HEK293 (cell line): Measurements from ENCODE around the gene ZBTB38.

Experiments used
- CTCF ChIA-PET: fragments of 350-600 bp; formaldehyde crosslinking; extraction: SDS; loops from one replicate; lab custom pipeline; 2021; ENCODE audit warnings: antibody characterized with exemption; lab: Yijun Ruan, JAX
- POLR2A ChIA-PET: fragments of 300-600 bp; formaldehyde crosslinking; extraction: SDS; loops from one replicate; lab custom pipeline; 2020; ENCODE audit warnings: antibody characterized with exemption, inconsistent platforms; lab: Yijun Ruan, JAX
- H3K27ac ChIP-seq: fragments of 200-500 bp; sonication (Bioruptor generic); 2 replicates; pipeline ENCODE4 v1.5.1; 2014; ENCODE audit warnings: low read depth, low read length, control low read depth, inconsistent platforms; ENCODE audit errors: extremely low read depth
- H3K36me3 ChIP-seq, 2 experiments: fragments of 200-500 bp in 1 of 2; sonication (Bioruptor generic) in 1 of 2; 1 replicate in 1 of 2; 2 replicates in 1 of 2; pipeline ENCODE4 v1.5.1; 2014 to 2017; ENCODE audit warnings: inconsistent platforms in 2 of 2, low read length in 2 of 2; ENCODE audit not compliant: control insufficient read depth in 2 of 2, insufficient read depth in 1 of 2
- H3K4me1 ChIP-seq: fragments of 200-500 bp; sonication (Bioruptor generic); 2 replicates; pipeline ENCODE4 v1.5.1; 2014; ENCODE audit warnings: mild to moderate bottlenecking, low read length, inconsistent platforms; ENCODE audit not compliant: control insufficient read depth, insufficient read depth
- H3K4me3 ChIP-seq: 2 replicates; pipeline ENCODE4 v1.5.1; 2011; ENCODE audit warnings: low read depth, mild to moderate bottlenecking, control low read depth, low read length, moderate library complexity
- H3K9me3 ChIP-seq: fragments of 200-500 bp; sonication (Bioruptor generic); 2 replicates; pipeline ENCODE4 v1.5.1; 2014; ENCODE audit warnings: low read depth, low read length, inconsistent platforms; ENCODE audit not compliant: control insufficient read depth, insufficient read depth
- BCL11A ChIP-seq: fragments of 450-650 bp; formaldehyde crosslinking; IDR thresholded peaks from 2 replicates; pipeline ENCODE4 v1.5.1; 2016; ENCODE audit warnings: low read depth, missing biosample characterization, missing genetic modification characterization
- BCL6B ChIP-seq: fragments of 450-650 bp; formaldehyde crosslinking; IDR thresholded peaks from 2 replicates; pipeline ENCODE4 v1.5.1; 2017; ENCODE audit warnings: missing biosample characterization, missing genetic modification characterization
- FEZF1 ChIP-seq: fragments of 450-650 bp; formaldehyde crosslinking; IDR thresholded peaks from 2 replicates; pipeline ENCODE4 v1.5.1; 2016; ENCODE audit warnings: missing biosample characterization, missing genetic modification characterization
- KLF10 ChIP-seq: fragments of 450-650 bp; IDR thresholded peaks from 2 replicates; pipeline ENCODE4 v1.5.1; 2018; ENCODE audit warnings: missing biosample characterization, mild to moderate bottlenecking, missing genetic modification characterization
- OVOL3 ChIP-seq: fragments of 450-650 bp; formaldehyde crosslinking; IDR thresholded peaks from 2 replicates; pipeline ENCODE4 v1.5.1; 2016; ENCODE audit warnings: missing biosample characterization, missing genetic modification characterization
- PRDM4 ChIP-seq: fragments of 450-650 bp; formaldehyde crosslinking; IDR thresholded peaks from 2 replicates; pipeline ENCODE4 v1.5.1; 2017; ENCODE audit warnings: missing biosample characterization, missing genetic modification characterization
- SCRT1 ChIP-seq: fragments of 450-650 bp; formaldehyde crosslinking; IDR thresholded peaks from 2 replicates; pipeline ENCODE4 v1.5.1; 2016; ENCODE audit warnings: missing biosample characterization, missing genetic modification characterization, borderline replicate concordance
- SP7 ChIP-seq: fragments of 450-650 bp; formaldehyde crosslinking; IDR thresholded peaks from 2 replicates; pipeline ENCODE4 v1.5.1; 2016; ENCODE audit warnings: missing biosample characterization, missing genetic modification characterization
- TCF7L2 ChIP-seq: IDR thresholded peaks from 2 replicates; pipeline ENCODE4 v1.6.1; 2011; ENCODE audit warnings: low read depth, mild to moderate bottlenecking, inconsistent platforms, low read length, moderate library complexity, borderline replicate concordance
- ZBTB44 ChIP-seq: fragments of 450-650 bp; IDR thresholded peaks from 2 replicates; pipeline ENCODE4 v1.5.1; 2018; ENCODE audit warnings: missing biosample characterization, mild to moderate bottlenecking, missing genetic modification characterization
- ZBTB49 ChIP-seq: fragments of 450-650 bp; formaldehyde crosslinking; IDR thresholded peaks from 2 replicates; pipeline ENCODE4 v1.5.1; 2016; ENCODE audit warnings: missing biosample characterization, missing genetic modification characterization, low read depth
- ZNF202 ChIP-seq: fragments of 450-650 bp; formaldehyde crosslinking; IDR thresholded peaks from 2 replicates; pipeline ENCODE4 v1.5.1; 2016; ENCODE audit warnings: missing biosample characterization, missing genetic modification characterization, borderline replicate concordance
- ZNF23 ChIP-seq: fragments of 450-650 bp; formaldehyde crosslinking; IDR thresholded peaks from 2 replicates; pipeline ENCODE4 v1.5.1; 2016; ENCODE audit warnings: missing biosample characterization, missing genetic modification characterization, borderline replicate concordance
- ZNF394 ChIP-seq: fragments of 450-650 bp; formaldehyde crosslinking; IDR thresholded peaks from 2 replicates; pipeline ENCODE4 v1.5.1; 2016; ENCODE audit warnings: missing biosample characterization, missing genetic modification characterization, mild to moderate bottlenecking, moderate library complexity, borderline replicate concordance
- ZNF555 ChIP-seq: fragments of 450-650 bp; formaldehyde crosslinking; conservative IDR thresholded peaks from 2 replicates; pipeline ENCODE4 v1.5.1; 2017; ENCODE audit warnings: missing biosample characterization, mild to moderate bottlenecking, missing genetic modification characterization, inconsistent platforms
- ZNF585B ChIP-seq: fragments of 450-650 bp; formaldehyde crosslinking; IDR thresholded peaks from 2 replicates; pipeline ENCODE4 v1.5.1; 2016; ENCODE audit warnings: missing biosample characterization, missing genetic modification characterization
- ZNF624 ChIP-seq: fragments of 450-650 bp; formaldehyde crosslinking; IDR thresholded peaks from 2 replicates; pipeline ENCODE4 v1.5.1; 2017; ENCODE audit warnings: missing biosample characterization, missing genetic modification characterization
- ZNF626 ChIP-seq: fragments of 450-650 bp; sonication (Bioruptor Pico); formaldehyde crosslinking; IDR thresholded peaks from 2 replicates; pipeline ENCODE4 v1.5.1; 2018; ENCODE audit warnings: missing biosample characterization, missing genetic modification characterization, inconsistent platforms
- ZNF629 ChIP-seq: fragments of 450-650 bp; formaldehyde crosslinking; IDR thresholded peaks from 2 replicates; pipeline ENCODE4 v1.5.1; 2017; ENCODE audit warnings: missing biosample characterization, missing genetic modification characterization
- ZNF785 ChIP-seq: fragments of 450-650 bp; formaldehyde crosslinking; IDR thresholded peaks from 2 replicates; pipeline ENCODE4 v1.5.1; 2016; ENCODE audit warnings: missing biosample characterization, missing genetic modification characterization

The ZBTB38 gene

GRCh38 chr3:141388395-141388794, 20.1 kb downstream of the ZBTB38 start:
- ChIA-PET CTCF (interaction anchor here (0.8 to 1.1 kb wide), 2 partner anchors 28 to 392 kb away, joined by 3 read pairs; no protein-coding TSS in a partner anchor), POLR2A (no interaction called here)
- H3K9me3 ChIP-seq, result no peaks in the 10 kb centered on the region

More at GRCh38 chr3:141388395-141388794, 20.1 kb downstream of the ZBTB38 start:
- H3K4me3 ChIP-seq, result no peak overlapping the region
- H3K36me3 ChIP-seq, result no peaks in the 10 kb centered on the region
- H3K4me1 ChIP-seq, result peaks cover 10% of the 10 kb centered on the region
- no peak overlapping the region for H3K27ac ChIP-seq
- no peak for TF ChIP-seq ZNF555 (tag by site-specific recombination)
- TF ChIP-seq PRDM4 (tag by site-specific recombination), result no peak
- no peak for TF ChIP-seq ZBTB49 (tag by site-specific recombination)
- no peak for TF ChIP-seq SP7 (tag by site-specific recombination)
- no peak for TF ChIP-seq ZBTB44
- no peak for TF ChIP-seq SCRT1 (tag by site-specific recombination)
- TF ChIP-seq ZNF626 (tag by site-specific recombination), result no peak
- TF ChIP-seq ZNF624, result no peak
- TF ChIP-seq BCL11A (tag by site-specific recombination), result no peak
- TF ChIP-seq FEZF1 (tag by site-specific recombination), result no peak
- no peak for TF ChIP-seq ZNF202 (tag by site-specific recombination)
- no peak for TF ChIP-seq ZNF23
- TF ChIP-seq BCL6B (tag by site-specific recombination), result no peak
- no peak for TF ChIP-seq KLF10
- TF ChIP-seq ZNF585B (tag by site-specific recombination), result no peak
- no peak for TF ChIP-seq ZNF394
- TF ChIP-seq ZNF785 (tag by site-specific recombination), result no peak
- TF ChIP-seq TCF7L2, result no peak
- no peak for TF ChIP-seq ZNF629 (tag by site-specific recombination)
- no peak for TF ChIP-seq OVOL3 (tag by site-specific recombination)
- TF ChIP-seq, all 188 proteins: peak for 0
